Fibroblast of lung (primary cell): Measurements from ENCODE around the gene NCKAP5.

Experiments
- EZH2 ChIP-seq: IDR thresholded peaks from 2 replicates; pipeline ENCODE4 v1.5.1; 2012; ENCODE audit warnings: low read length, control low read depth, mild to moderate bottlenecking; ENCODE audit errors: missing control alignments
- TF ChIP-seq, protein P1 (sequence below), 2 donors: IDR thresholded peaks in 1 of 2; conservative IDR thresholded peaks in 1 of 2; 1 replicate in 1 of 2; 2 replicates in 1 of 2; pipeline ENCODE4 v1.5.1; 2011 to 2012; ENCODE audit warnings: low read length in 2 of 2, control low read depth in 1 of 2, inconsistent platforms in 1 of 2, low read depth in 1 of 2, mild to moderate bottlenecking in 1 of 2

DNA sequence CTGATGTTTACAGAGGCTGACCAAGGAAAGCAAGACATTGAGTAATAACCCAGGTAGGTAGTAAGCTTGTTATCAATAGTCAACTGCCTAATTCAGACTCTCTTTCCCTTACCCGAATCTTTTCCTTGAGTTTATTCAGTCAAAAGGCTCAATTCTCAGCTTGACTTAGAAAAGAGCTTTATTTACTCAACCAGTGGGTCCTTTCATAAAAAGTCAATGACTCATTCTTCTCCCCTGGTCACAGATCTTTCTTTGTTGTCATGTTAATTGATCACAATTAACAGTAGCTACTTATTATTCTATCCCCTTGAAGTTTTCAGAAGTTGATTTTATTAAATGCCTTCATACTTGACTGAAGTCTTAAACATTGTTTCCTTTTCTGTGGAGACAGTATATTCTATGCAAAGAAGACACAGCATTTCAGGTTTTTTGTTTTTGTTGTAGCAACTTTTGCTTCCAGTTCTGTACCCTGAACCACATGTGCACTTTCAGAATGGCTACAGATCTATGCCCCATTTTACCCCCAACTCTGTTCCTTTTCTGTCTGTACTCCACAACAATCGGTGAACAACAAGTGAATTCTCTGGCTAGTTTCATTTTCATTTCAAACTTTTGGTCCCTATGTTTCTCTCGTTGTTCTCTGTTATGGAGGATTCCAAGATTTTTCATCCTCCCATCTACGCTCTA is 428.3 kb downstream of the NCKAP5 start:
- TF ChIP-seq, protein P1, sequence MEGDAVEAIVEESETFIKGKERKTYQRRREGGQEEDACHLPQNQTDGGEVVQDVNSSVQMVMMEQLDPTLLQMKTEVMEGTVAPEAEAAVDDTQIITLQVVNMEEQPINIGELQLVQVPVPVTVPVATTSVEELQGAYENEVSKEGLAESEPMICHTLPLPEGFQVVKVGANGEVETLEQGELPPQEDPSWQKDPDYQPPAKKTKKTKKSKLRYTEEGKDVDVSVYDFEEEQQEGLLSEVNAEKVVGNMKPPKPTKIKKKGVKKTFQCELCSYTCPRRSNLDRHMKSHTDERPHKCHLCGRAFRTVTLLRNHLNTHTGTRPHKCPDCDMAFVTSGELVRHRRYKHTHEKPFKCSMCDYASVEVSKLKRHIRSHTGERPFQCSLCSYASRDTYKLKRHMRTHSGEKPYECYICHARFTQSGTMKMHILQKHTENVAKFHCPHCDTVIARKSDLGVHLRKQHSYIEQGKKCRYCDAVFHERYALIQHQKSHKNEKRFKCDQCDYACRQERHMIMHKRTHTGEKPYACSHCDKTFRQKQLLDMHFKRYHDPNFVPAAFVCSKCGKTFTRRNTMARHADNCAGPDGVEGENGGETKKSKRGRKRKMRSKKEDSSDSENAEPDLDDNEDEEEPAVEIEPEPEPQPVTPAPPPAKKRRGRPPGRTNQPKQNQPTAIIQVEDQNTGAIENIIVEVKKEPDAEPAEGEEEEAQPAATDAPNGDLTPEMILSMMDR (conservative IDR thresholded peaks at IDR 0.05 in 1 of 2, IDR thresholded peaks at IDR 0.05 in 1 of 2; ENCODE audit: low read depth in 1 of 2, low read length in 2 of 2): no peak
- no peak for TF ChIP-seq EZH2
